CD4-positive, alpha-beta T cell treated with Interleukin-2 at 100 ng/mL for 4 hours (primary cell): ENCODE measurements around the gene PJA2.
"Not testable (repeated sequence)": the region's sequence is repeated elsewhere in the genome, so short reads cannot be mapped to it uniquely, and the experiment has no call there.

ENCODE experiments used
- DNase-seq: peaks from one replicate; pipeline ENCODE4 v3.0.0-alpha.2; 2020; ENCODE audit warnings: low spot score

PJA2 gene, protein sequence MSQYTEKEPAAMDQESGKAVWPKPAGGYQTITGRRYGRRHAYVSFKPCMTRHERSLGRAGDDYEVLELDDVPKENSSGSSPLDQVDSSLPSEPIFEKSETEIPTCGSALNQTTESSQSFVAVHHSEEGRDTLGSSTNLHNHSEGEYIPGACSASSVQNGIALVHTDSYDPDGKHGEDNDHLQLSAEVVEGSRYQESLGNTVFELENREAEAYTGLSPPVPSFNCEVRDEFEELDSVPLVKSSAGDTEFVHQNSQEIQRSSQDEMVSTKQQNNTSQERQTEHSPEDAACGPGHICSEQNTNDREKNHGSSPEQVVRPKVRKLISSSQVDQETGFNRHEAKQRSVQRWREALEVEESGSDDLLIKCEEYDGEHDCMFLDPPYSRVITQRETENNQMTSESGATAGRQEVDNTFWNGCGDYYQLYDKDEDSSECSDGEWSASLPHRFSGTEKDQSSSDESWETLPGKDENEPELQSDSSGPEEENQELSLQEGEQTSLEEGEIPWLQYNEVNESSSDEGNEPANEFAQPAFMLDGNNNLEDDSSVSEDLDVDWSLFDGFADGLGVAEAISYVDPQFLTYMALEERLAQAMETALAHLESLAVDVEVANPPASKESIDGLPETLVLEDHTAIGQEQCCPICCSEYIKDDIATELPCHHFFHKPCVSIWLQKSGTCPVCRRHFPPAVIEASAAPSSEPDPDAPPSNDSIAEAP

GRCh38 chr5:109409844-109410388, at the start of gene PJA2:
Gene PJA2, minus strand, starts transcription at chr5:109409974. Its CDS starts 26,541 bp downstream, at chr5:109383433.
- DNase-seq, result peak; percentile 98

DNA sequence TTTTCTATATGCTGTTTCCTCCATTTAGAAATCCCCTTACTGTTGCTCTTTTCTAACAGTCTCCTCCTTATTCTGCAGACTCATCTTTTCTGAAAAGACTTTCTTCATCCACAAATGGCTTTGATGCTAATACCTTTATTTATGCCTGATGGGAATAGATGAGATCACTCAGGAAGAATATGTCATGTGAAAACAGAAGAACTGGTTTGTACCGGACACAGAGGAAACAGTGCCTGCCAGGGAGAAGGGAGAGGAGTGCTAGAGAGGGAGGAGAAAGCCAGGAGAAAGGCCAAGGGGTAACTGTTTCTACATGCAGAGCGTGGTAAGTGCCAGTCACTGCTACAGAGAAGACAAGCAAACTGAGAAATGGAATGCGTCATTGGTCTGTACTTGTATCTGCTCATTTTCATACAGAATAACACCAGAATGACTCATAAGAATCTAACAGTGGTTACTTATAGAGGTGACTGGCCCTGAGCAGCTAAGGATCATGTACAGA, 45.9 kb upstream of the PJA2 start:
- DNase-seq, result no peak

- no peak for DNase-seq
Measured at GRCh38 chr5:109454731-109455505, 45.1 kb upstream of the PJA2 start.

DNA sequence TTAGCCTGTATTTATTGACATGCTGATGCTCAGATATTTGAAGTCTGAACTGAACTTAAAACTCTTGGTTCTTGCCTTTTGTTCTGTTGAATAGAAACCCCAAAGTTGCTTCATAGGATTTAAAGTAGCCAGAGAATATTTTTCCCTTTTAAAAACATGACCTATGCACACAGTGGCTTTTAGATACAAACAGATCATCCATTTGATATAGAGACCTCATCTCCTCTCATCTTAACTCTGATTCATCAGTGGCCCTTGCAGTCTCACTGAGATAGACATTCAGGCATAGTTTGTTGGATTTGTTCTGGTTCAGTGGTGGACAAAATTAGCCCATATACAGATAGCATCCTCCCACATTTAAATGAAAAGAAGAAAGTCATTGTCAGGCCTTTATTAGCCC, 43.5 kb upstream of the PJA2 start:
- no peak for DNase-seq

DNA sequence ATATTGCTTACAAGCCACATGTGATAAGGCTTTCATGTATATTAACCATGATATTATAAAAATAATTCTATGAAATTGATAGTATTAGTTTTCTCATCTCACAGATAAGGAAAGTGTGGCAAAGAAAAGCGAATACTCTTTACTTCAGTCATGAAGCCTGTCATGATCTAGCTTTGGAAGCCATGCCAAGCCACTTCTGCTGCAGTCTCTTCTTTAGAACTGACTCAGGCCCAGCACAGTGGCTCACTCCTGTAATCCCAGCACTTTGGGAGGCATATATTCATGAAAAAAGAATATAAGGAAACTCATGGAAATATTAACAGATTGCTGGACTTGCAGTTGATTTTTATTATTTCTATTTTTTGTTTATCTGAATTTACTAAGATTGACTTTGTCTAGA, 42.9 kb upstream of the PJA2 start:
- no peak for DNase-seq

DNA sequence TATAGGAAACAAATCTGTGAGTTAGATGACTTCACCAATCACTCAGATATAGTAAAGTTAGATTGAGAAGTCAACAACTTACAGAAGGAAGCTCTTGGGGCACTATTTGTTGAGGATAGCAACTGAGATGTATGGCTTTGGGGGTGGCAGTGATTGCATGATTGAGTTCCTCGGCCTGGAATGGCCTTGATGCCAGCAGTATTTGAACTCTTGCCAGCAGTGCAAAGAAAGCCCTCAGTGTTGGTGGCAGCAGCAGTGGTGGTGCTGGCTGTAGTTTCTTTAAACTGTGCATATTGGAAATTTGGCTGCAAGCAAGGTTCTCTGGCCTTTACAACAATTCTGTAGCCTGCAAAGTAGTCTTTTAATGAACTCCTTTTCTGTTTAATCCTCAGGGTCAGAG, 41.4 kb upstream of the PJA2 start:
- DNase-seq, result no peak

- no peak for DNase-seq
Measured at GRCh38 chr5:109450129-109450877, 40.5 kb upstream of the PJA2 start.

GRCh38 chr5:109448838-109449237, 39.1 kb upstream of the PJA2 start:
- no peak for DNase-seq

DNA sequence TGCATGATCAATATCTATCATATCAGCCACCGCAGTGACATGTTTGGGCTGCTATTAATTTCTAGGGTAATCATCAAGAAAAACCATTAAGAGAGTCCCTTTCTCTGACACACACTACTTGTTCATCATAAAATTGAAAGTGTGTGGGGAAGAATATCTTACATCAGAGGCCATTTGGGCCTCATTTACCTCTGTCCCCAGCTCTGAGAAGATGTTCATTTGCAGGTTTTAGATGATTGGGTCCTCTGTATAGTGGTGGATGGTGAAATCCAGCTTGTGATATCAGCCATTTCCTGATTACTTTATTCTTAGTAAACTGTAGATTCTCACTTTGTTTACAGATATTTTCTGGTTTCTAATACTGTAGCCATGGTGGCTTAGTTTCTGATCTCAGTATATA, 29.8 kb upstream of the PJA2 start:
- no peak for DNase-seq

DNA sequence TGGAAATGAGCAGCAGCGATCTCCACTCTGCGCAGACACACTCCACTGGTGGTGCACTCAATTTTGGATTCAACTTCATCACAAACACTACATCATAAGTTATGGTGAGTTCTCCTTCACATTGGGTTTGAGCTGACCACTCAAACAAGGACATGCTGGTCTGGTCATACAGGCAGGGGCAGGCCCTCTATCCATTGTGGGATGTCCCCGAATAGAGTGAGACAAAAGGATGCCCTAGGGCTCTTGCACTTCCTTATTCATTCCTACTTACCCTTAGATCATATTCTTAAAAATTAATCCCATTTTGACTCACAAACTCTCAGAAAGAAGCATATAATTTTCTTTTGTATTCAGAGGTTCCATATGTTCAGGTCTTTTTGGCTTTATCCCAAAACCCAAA, 16.3 kb upstream of the PJA2 start:
- DNase-seq, result no peak

GRCh38 chr5:109425521-109425920, 15.7 kb upstream of the PJA2 start:
- not testable (repeated sequence) for DNase-seq

- DNase-seq, result no peak
Measured at GRCh38 chr5:109421956-109422355, 12.2 kb upstream of the PJA2 start.

DNA sequence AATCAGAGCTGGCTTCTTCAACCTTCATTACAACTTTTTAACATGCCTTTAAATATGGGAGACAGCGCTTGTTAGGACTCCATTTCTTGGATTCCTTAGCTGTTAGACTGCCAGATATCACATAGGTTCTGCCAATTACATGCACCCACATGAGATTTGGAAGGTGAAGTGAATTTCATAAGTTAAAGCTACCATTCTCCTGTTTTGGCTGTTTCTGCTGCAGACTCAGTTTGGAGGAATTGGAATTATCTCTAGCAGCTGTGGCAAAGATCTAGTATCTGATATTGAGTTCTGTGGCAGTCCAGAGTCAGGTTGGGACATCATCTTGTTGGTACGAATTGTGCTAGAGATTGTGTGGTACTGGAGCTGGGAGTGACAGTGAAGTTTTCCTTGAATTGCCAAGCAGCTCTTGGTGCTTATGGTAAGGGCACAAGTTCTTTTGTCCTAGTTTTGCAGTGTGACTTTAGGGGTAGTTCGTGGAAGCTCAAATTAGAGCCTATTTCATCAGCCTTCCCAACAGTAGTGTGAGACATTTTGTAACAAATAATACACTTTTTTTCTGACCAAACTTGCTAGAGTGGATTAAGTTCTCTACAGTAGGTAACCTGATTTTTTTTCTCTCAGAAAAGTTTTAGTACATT, 9.1 kb upstream of the PJA2 start:
- DNase-seq, result no peak

- DNase-seq, result no peak
Measured at GRCh38 chr5:109416882-109417281, 7.1 kb upstream of the PJA2 start.

GRCh38 chr5:109413921-109414461, 4.2 kb upstream of the PJA2 start:
- DNase-seq, result not testable (repeated sequence)

DNA sequence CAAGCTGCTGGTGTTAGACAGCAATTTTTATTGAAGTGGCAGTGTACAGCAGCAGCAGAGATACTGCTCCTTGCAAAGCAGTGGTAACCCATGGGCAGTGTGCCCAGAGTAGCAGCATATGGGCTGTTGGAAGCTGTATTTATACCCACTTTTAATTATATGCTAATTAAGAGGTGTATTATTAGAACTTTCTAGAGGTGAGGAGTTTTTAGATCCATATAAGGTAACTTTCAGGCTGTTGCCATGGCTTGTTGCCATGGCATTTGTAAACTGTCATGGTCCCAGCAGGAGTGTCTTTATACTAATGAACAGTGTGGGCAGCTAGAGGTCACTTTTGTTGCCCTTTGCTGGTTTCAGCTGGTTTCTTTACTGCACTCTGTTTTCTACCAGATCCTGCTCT, 3.7 kb upstream of the PJA2 start:
- no peak for DNase-seq

GRCh38 chr5:109412981-109413402, 3.2 kb upstream of the PJA2 start:
- no peak for DNase-seq

GRCh38 chr5:109411627-109412026, 1.9 kb upstream of the PJA2 start:
- DNase-seq, result peak; percentile 62

DNA sequence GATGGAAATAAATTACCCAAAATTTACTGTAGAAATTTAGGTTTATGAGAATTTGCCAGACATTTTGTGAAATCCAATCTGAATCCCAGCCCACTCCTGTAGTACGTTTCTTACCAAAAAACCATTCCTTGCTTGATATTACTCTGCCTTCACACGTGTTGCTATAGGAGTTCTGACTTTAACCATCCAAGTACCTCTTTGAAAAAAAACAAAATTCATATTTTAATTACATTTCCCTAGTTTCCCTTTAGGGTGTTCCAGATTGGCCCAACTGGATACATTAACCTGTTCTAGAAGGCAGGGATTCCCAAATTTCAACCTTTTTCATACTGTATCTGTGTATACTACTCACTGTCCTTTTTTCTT, 1.4 kb upstream of the PJA2 start:
- DNase-seq, result no peak

GRCh38 chr5:109410389-109411148, 795 bp upstream of the PJA2 start:
- no peak for DNase-seq
